ENCODE data around the gene SMAD3.

SMAD3 gene

DNA sequence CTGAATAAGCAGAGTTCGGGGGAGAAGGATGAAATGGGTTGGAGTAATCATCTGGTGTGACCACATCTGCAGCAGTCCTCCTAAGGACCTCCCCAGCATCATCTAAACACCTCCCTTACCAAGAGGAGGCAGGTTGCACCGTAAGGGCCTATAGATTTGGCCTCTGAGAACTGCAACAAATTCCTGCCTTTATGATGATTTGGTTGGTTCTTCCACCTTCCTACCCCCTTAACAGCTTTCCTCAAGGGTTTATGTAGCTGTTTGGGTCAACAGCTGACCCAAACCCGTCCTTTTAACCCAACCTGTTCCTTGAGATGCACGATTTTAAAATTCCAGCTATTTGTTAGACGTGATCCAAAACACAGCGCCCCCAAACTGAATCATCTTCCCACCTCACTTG lies 130.8 kb downstream of the SMAD3 start:
- TF ChIP-seq ZNF549 (tag by site-specific recombination; IDR thresholded peaks at IDR 0.05) (no peak), ZBTB7A (tag by site-specific recombination; IDR thresholded peaks at IDR 0.05; ENCODE audit: low read depth) (no peak), ZNF830 (tag by site-specific recombination; IDR thresholded peaks at IDR 0.05; ENCODE audit: low read depth) (no peak), WT1 (tag by site-specific recombination; IDR thresholded peaks at IDR 0.05) (no peak), KLF8 (tag by site-specific recombination; IDR thresholded peaks at IDR 0.05) (no peak), ZNF585B (tag by site-specific recombination; IDR thresholded peaks at IDR 0.05) (no peak), ZNF292 (tag by site-specific recombination; IDR thresholded peaks at IDR 0.05; ENCODE audit: borderline replicate concordance, low read depth) (no peak), GLI4 (tag by site-specific recombination; IDR thresholded peaks at IDR 0.05) (no peak), ZNF175 (tag by site-specific recombination; IDR thresholded peaks at IDR 0.05) (no peak), TRIM28 (IDR thresholded peaks at IDR 0.05; ENCODE audit: borderline replicate concordance, low read length) (no peak), MZF1 (tag by site-specific recombination; IDR thresholded peaks at IDR 0.05; ENCODE audit: borderline replicate concordance) (no peak), ZNF311 (tag by site-specific recombination; IDR thresholded peaks at IDR 0.05; ENCODE audit: borderline replicate concordance) (no peak), ZNF404 (tag by site-specific recombination; IDR thresholded peaks at IDR 0.05) (no peak)
- TF ChIP-seq, protein P1, sequence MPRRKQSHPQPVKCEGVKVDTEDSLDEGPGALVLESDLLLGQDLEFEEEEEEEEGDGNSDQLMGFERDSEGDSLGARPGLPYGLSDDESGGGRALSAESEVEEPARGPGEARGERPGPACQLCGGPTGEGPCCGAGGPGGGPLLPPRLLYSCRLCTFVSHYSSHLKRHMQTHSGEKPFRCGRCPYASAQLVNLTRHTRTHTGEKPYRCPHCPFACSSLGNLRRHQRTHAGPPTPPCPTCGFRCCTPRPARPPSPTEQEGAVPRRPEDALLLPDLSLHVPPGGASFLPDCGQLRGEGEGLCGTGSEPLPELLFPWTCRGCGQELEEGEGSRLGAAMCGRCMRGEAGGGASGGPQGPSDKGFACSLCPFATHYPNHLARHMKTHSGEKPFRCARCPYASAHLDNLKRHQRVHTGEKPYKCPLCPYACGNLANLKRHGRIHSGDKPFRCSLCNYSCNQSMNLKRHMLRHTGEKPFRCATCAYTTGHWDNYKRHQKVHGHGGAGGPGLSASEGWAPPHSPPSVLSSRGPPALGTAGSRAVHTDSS (tag by site-specific recombination; IDR thresholded peaks at IDR 0.05): no peak
- TF ChIP-seq, protein P2, sequence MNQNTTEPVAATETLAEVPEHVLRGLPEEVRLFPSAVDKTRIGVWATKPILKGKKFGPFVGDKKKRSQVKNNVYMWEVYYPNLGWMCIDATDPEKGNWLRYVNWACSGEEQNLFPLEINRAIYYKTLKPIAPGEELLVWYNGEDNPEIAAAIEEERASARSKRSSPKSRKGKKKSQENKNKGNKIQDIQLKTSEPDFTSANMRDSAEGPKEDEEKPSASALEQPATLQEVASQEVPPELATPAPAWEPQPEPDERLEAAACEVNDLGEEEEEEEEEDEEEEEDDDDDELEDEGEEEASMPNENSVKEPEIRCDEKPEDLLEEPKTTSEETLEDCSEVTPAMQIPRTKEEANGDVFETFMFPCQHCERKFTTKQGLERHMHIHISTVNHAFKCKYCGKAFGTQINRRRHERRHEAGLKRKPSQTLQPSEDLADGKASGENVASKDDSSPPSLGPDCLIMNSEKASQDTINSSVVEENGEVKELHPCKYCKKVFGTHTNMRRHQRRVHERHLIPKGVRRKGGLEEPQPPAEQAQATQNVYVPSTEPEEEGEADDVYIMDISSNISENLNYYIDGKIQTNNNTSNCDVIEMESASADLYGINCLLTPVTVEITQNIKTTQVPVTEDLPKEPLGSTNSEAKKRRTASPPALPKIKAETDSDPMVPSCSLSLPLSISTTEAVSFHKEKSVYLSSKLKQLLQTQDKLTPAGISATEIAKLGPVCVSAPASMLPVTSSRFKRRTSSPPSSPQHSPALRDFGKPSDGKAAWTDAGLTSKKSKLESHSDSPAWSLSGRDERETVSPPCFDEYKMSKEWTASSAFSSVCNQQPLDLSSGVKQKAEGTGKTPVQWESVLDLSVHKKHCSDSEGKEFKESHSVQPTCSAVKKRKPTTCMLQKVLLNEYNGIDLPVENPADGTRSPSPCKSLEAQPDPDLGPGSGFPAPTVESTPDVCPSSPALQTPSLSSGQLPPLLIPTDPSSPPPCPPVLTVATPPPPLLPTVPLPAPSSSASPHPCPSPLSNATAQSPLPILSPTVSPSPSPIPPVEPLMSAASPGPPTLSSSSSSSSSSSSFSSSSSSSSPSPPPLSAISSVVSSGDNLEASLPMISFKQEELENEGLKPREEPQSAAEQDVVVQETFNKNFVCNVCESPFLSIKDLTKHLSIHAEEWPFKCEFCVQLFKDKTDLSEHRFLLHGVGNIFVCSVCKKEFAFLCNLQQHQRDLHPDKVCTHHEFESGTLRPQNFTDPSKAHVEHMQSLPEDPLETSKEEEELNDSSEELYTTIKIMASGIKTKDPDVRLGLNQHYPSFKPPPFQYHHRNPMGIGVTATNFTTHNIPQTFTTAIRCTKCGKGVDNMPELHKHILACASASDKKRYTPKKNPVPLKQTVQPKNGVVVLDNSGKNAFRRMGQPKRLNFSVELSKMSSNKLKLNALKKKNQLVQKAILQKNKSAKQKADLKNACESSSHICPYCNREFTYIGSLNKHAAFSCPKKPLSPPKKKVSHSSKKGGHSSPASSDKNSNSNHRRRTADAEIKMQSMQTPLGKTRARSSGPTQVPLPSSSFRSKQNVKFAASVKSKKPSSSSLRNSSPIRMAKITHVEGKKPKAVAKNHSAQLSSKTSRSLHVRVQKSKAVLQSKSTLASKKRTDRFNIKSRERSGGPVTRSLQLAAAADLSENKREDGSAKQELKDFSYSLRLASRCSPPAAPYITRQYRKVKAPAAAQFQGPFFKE (tag by site-specific recombination; IDR thresholded peaks at IDR 0.05; ENCODE audit: borderline replicate concordance): no peak
- TF ChIP-seq, protein P3, sequence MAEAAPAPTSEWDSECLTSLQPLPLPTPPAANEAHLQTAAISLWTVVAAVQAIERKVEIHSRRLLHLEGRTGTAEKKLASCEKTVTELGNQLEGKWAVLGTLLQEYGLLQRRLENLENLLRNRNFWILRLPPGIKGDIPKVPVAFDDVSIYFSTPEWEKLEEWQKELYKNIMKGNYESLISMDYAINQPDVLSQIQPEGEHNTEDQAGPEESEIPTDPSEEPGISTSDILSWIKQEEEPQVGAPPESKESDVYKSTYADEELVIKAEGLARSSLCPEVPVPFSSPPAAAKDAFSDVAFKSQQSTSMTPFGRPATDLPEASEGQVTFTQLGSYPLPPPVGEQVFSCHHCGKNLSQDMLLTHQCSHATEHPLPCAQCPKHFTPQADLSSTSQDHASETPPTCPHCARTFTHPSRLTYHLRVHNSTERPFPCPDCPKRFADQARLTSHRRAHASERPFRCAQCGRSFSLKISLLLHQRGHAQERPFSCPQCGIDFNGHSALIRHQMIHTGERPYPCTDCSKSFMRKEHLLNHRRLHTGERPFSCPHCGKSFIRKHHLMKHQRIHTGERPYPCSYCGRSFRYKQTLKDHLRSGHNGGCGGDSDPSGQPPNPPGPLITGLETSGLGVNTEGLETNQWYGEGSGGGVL (tag by site-specific recombination; IDR thresholded peaks at IDR 0.05): no peak
- TF ChIP-seq, protein P4, sequence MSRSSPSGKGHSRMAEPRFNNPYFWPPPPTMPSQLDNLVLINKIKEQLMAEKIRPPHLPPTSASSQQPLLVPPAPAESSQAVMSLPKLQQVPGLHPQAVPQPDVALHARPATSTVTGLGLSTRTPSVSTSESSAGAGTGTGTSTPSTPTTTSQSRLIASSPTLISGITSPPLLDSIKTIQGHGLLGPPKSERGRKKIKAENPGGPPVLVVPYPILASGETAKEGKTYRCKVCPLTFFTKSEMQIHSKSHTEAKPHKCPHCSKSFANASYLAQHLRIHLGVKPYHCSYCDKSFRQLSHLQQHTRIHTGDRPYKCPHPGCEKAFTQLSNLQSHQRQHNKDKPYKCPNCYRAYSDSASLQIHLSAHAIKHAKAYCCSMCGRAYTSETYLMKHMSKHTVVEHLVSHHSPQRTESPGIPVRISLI (tag by site-specific recombination; IDR thresholded peaks at IDR 0.05): no peak
- TF ChIP-seq, protein P5, sequence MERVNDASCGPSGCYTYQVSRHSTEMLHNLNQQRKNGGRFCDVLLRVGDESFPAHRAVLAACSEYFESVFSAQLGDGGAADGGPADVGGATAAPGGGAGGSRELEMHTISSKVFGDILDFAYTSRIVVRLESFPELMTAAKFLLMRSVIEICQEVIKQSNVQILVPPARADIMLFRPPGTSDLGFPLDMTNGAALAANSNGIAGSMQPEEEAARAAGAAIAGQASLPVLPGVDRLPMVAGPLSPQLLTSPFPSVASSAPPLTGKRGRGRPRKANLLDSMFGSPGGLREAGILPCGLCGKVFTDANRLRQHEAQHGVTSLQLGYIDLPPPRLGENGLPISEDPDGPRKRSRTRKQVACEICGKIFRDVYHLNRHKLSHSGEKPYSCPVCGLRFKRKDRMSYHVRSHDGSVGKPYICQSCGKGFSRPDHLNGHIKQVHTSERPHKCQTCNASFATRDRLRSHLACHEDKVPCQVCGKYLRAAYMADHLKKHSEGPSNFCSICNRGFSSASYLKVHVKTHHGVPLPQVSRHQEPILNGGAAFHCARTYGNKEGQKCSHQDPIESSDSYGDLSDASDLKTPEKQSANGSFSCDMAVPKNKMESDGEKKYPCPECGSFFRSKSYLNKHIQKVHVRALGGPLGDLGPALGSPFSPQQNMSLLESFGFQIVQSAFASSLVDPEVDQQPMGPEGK (tag by site-specific recombination; IDR thresholded peaks at IDR 0.05): no peak
- TF ChIP-seq, protein P6, sequence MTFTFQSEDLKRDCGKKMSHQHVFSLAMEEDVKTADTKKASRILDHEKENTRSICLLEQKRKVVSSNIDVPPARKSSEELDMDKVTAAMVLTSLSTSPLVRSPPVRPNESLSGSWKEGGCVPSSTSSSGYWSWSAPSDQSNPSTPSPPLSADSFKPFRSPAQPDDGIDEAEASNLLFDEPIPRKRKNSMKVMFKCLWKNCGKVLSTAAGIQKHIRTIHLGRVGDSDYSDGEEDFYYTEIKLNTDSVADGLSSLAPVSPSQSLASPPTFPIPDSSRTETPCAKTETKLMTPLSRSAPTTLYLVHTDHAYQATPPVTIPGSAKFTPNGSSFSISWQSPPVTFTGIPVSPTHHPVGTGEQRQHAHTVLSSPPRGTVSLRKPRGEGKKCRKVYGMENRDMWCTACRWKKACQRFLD (tag by site-specific recombination; IDR thresholded peaks at IDR 0.05): no peak
- Histone ChIP-seq H3K4me3 (ENCODE audit: low read depth, low read length) (no peak overlapping the region), H3K27ac (ENCODE audit: extremely low read depth, low read depth, low read length) (no peak overlapping the region), H3K36me3 (ENCODE audit: control insufficient read depth in 2 of 2, insufficient read depth in 1 of 2, low read length in 2 of 2) (peaks cover 0 to 44% of the 10 kb centered on the region in 2 experiments; a peak in 2 of 3 replicates), H3K4me1 (ENCODE audit: control insufficient read depth, insufficient read depth, low read length) (peaks cover 3% of the 10 kb centered on the region), H3K9me3 (ENCODE audit: control insufficient read depth, insufficient read depth, low read depth, low read length) (no peaks in the 10 kb centered on the region)
- CTCF ChIA-PET: interaction anchor here (0.9 to 1.4 kb wide), 3 partner anchors 8 to 42 kb away, joined by 4 to 5 read pairs (median 4); no protein-coding TSS in a partner anchor
- POLR2A ChIA-PET: interaction anchor here (1.0 to 1.1 kb wide), 3 partner anchors 50 to 115 kb away, joined by 3 to 7 read pairs (median 3); no protein-coding TSS in a partner anchor
